CD4-positive, alpha-beta T cell treated with Interleukin-17A for 1 hour (primary cell): ENCODE data around the gene U2AF1L4.

ENCODE experiments used
- DNase-seq: peaks from one replicate; pipeline ENCODE4 v3.0.0-alpha.2; 2020

U2AF1L4 gene

DNA sequence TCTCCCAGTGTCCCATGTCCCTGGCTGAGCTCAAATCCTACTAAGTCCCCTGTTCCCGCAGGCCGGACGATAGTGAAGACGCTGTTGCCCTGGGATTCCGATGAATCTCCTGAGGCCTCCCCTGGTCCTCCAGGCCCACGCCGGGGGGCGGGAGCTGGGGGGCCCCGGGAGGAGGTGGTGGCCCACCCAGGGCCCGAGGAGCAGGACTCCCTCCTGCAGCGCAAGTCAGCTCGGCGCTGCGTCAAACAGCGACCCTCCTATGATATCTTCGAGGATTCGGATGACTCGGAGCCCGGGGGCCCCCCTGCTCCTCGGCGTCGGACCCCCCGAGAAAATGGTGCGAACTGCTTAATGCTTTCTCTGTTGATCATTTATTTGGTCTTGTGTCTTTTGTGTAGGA, 21.5 kb downstream of the U2AF1L4 start:
- DNase-seq: no peak

DNA sequence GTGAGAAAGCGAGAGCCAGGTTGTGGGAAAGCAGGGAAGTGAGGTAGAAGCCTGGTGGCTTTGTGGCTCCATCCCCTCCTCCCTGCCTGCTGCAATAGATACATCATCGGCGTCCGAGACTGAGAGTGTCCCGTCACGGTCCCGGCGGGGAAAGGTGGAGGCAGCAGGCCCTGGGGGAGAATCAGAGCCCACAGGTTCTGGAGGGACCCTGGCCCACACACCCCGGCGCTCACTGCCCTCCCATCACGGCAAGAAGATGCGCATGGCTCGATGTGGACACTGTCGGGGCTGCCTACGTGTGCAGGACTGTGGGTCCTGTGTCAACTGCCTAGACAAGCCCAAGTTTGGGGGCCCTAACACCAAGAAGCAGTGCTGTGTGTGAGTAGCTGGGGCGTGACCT, 22.3 kb downstream of the U2AF1L4 start:
- DNase-seq: no peak

DNA sequence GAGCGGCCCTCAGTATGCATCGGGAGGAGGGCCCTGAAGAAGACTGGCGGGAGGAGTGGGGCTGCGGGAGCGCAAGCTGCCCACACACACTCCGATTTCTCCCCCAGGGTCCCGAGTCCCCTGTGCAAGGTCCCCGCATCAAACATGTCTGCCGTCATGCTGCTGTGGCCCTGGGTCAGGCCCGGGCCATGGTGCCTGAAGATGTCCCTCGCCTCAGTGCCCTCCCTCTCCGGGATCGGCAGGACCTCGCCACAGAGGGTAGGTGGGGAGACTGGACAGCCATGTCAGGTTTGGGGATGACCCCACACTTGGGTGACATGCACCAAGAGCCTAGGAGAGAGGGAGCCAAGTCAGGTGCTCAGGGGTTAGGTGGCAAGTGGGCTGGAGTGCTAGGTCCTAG, 22.8 kb downstream of the U2AF1L4 start:
- no peak for DNase-seq

DNA sequence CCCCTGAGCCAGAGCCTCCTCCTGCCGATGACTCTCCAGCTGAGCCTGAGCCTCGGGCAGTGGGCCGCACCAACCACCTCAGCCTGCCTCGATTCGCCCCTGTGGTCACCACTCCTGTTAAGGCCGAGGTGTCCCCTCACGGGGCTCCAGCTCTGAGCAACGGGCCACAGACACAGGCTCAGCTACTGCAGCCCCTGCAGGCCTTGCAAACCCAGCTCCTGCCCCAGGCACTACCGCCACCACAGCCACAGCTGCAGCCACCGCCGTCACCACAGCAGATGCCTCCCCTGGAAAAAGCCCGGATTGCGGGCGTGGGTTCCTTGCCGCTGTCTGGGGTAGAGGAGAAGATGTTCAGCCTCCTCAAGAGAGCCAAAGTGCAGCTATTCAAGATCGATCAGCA, 23.8 kb downstream of the U2AF1L4 start:
- no peak for DNase-seq

- DNase-seq: no peak
Observed at GRCh38 chr19:35720648-35721047, 24.6 kb downstream of the U2AF1L4 start.

DNA sequence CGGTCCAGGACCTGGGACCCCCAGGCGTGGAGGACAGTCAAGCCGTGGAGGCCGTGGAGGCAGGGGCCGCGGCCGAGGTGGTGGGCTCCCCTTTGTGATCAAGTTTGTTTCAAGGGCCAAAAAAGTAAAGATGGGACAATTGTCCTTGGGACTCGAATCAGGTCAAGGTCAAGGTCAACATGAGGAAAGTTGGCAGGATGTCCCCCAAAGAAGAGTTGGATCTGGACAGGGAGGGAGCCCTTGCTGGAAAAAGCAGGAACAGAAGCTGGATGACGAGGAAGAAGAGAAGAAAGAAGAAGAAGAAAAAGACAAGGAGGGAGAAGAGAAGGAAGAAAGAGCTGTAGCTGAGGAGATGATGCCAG, 25.1 kb downstream of the U2AF1L4 start:
- DNase-seq: no peak

GRCh38 chr19:35719402-35720162, 25.6 kb downstream of the U2AF1L4 start:
- DNase-seq: no peak

- peak; percentile 40 for DNase-seq
Observed at GRCh38 chr19:35718345-35719041, 26.7 kb downstream of the U2AF1L4 start.

DNA sequence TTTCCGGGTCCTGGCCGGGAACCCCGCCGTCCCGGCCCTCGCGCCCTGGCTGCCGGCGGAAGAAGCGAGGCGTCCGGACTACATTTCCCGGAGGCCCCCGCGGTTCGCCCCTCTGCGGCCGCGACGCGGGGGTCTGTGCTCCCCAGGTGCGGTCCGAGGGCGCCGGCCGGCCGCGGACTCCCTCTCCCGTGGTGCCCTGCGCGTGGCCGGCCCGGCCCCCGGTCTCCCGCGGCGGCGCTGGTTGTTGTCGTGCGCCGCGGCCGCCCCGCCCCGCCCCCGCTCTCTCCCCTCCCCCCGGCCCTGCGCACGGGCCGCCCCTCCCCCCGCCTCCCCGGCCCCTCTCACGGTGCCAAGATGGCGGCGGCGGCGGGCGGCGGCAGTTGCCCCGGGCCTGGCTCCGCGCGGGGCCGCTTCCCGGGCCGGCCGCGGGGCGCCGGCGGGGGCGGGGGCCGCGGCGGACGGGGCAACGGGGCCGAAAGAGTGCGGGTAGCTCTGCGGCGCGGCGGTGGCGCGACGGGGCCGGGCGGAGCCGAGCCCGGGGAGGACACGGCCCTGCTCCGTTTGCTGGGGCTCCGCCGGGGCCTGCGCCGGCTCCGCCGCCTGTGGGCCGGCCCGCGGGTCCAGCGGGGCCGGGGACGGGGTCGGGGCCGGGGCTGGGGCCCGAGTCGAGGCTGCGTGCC, 27.4 kb downstream of the U2AF1L4 start, which contains the start of gene KMT2B:
TSS of gene KMT2B (plus strand) at position 339 of the 680 bp plus-strand sequence. CDS start at position 355, 16 bp downstream.
- DNase-seq: no peak

DNA sequence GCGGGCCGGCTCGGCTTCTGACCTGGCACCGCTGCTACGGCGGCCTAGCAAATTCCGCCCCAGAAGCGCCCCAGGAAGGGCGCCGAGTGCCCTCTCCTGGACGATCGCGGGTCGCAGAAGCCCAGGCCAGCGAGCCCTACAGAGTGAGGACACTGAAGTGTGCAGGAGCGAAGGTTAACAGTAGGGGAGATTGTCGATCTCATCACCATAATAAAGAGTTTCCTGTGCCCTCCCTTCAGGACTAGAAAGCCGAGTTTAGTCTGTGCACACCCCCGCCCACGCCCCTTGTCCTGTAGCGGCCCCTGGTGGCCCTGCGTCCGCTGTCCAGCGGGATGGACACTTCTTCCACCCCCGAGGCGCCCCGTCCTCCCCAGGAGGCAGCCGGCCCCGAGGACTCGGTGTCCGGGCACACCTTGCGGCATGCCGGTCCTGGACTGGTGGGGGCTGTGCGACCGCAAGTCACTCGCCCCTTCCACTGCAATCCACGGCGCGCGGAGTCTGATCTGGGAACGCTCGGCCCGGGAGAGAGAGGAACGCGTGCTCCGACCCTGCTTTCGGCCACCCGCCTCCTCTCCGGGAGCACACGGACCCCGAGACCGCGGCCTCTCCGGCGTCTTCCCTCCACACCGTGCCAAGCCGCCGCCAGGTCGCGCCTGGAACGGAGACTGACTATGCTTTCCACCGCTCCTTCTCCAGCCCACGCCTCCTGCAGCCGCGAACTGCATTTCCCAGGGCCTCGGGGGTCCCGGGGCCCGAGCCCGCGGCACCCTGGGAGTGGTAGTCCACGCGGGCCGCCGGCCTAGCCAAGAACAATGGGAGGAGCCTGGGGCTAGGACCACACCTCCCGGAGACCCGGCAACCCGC, 28.2 kb downstream of the U2AF1L4 start:
- peak; percentile 98 for DNase-seq

DNA sequence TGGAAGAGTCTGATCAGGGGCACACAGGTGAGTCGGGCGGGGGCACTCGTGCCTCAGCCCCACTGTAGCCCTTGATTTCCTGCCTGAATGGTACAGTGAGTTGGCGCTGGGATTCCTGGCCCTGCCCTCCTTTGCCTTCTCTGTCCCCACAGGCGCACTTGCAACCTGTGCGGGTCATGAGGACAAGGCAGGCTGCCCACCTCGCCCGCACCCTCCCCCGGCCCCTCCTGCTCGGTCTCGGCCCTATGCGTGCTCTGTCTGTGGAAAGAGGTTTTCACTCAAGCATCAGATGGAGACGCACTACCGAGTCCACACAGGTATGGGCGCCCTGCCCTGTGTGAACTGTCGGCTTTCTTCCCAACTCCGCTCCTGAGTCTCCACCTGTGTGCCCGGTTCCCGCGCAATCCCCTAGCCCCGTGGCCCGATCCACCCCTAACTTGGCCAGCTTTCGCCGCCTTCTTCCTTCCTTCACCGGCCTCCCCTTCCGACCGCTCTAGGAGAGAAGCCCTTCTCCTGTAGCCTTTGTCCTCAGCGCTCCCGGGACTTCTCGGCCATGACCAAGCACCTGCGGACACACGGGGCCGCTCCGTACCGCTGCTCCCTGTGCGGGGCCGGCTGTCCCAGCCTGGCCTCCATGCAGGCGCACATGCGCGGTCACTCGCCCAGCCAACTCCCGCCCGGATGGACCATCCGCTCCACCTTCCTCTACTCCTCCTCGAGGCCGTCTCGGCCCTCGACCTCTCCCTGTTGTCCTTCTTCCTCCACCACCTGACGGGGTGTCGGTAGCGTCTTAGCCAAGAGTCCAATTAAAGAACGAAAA, 29.0 kb downstream of the U2AF1L4 start:
- DNase-seq: peak; percentile 19

GRCh38 chr19:35715355-35715809, 29.8 kb downstream of the U2AF1L4 start:
- no peak for DNase-seq

- DNase-seq: no peak
Observed at GRCh38 chr19:35714601-35715354, 30.4 kb downstream of the U2AF1L4 start.

DNA sequence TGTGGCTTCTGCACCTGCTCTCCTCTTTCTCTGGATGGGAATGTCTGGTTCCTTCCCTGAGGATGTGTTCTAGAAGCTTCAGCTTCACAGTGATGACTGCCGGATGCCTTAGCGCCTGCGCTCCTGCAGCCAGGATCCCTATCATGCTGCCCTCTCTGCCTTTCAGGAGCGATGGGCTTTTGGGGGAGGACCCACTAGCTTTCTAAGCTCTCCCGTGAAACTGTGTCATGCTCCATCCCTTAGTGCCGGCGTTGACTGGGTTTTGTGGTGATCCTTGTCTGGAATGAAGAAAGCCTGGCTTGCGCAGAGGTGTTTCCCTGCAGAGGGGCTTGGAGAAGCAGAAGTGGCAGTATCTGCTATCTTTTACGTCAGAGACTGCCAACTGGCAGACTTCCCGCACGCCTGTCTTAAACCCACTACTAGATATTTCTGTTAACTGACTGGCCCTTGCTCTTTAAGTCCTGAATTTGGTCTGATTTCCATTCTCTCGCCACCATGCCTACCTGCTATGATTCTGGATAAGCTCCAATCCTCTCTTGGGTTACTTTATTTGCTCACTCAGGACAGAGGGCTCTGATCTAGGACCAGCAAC, 31.2 kb downstream of the U2AF1L4 start:
- DNase-seq: no peak

GRCh38 chr19:35713506-35713850, 31.7 kb downstream of the U2AF1L4 start:
- no peak for DNase-seq

DNA sequence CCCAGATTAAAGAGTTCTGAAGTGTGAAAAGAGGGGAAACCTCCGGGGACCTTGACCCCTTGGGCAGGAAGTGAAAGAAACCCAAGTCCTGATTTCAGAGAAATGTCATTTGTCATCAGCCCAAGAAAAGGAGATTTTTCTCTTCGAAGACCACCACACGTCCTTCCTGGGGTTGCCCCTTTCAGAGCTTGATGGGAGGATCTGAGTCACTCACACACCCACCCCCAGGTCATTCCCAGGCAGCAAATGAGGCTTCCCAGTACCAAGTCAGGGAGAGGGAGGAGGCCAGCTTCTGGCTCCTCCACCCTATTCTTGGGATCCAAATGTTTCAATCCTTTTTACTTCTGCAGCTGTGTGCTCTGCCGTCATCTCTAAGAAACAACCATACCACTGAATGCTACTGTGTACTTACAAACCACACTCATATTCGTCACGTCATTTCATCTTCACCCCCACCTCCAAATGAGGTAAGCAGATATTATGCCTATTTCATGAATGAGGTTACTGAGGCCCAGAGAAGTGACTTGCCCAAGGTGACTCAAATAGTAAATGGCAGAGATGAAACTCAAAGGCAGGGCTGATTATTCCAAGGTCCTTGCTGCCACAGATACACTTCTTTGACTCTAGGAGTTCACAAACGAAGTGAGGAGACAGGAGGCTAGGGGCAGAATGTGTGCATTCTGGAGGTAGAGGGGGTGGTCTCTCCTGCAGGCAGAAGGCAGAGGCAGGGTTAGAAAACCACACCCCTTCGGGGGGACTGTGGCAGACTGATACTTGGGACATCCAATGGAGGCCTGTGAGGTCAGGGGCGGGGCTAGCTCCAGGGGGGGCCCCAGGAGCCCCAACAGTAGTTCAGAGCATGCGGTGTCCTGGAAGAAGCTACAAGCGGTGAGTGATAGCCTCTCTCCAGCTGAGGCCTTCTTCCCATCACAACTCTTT, 32.4 kb downstream of the U2AF1L4 start:
- DNase-seq: peak; percentile 58

DNA sequence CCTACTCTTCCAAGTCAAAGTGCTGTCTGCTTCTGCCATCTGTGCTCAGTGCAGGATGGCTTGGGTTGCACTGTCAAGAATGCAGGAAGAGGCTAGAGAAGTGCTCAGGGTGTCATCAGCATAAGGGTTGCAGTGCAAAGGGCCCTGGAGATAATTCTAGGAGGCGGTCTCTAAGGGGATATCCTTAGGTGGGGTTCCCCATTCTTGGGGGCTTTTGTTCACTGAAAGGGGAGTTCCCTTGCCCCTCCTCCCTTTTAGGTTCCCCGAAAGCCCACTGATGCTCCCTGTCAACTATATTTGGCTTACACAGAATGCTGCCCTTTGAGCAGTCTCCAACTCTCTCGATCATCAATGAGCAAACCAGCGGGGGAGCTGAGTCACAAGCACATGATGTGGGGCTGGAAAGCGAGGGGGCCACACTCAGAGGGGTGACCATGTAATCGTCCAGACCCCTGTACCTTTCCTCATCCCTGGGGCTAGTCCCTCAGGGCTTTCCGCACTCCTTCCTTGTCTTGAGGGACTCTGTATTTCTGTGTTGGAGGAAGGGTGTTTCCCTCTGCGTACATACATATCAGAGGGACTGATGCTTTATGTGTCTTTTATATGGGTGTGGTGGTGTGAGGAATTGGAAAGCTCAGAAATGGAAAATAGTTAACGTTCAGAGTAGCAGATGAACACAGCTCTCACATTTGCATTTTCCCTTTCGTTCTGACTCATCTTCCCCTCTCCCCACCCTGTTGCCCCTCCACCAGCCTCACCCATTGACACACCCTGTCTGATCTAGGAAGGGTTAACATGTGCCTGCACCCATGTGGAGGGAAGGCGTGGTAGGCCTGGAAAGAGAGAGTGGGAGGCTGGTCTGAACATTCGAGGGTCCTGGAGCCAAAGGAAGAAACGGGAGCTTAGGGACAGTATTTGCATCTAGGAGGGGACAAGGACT, 34.2 kb downstream of the U2AF1L4 start:
- peak; percentile 39 for DNase-seq

DNA sequence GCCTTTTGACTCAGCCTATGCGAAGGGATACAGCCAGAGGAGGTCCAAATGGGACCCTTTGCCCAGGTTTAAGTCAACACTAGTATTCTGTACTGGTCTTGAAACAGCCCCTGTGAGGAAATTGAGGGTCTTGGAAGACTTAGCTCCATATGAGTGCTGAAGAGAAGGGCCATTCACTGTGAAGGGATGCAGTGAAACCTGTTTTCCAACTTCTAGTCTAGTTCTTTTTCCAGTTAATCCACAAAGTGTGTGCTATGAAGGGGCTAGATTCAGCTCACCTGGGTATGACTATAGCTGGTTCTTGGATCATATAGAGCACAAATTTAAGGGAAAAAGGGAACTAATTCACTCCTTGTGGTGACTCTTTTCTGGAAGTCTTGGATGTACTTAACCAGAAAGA, 36.8 kb downstream of the U2AF1L4 start:
- DNase-seq: no peak
